ENCODE data around the gene RAD17.
"Not testable (repeated sequence)": the region's sequence is repeated elsewhere in the genome, so short reads cannot be mapped to it uniquely, and the experiment has no call there.

Gene RAD17

GRCh38 chr5:69369340-69370121 lies at the start of gene RAD17, which contains the start of the genes AK6 and TAF9:
TSS of gene RAD17 (plus strand) at chr5:69369818. CDS start at chr5:69372209, 2,391 bp downstream.
TSS of gene AK6 (minus strand) at chr5:69369520. CDS start at chr5:69369490, 30 bp downstream.
TSS of gene TAF9 (minus strand) at chr5:69369520. CDS start at chr5:69365737, 3,783 bp downstream.
- DNase-seq = peak; percentile 80

GRCh38 chr5:69326365-69326764 lies 43.3 kb upstream of the RAD17 start:
- no peak for DNase-seq

- DNase-seq = no peak
Measured at GRCh38 chr5:69329905-69330489, 39.6 kb upstream of the RAD17 start.

- peak; percentile 5 for DNase-seq
Measured at GRCh38 chr5:69331528-69332445, 37.8 kb upstream of the RAD17 start.

- DNase-seq = not testable (repeated sequence)
Measured at GRCh38 chr5:69333668-69334315, 35.8 kb upstream of the RAD17 start.

GRCh38 chr5:69334793-69335268 lies 34.8 kb upstream of the RAD17 start:
- DNase-seq = peak; percentile 55

- DNase-seq = no peak
Measured at GRCh38 chr5:69335341-69335935, 34.2 kb upstream of the RAD17 start.

- no peak for DNase-seq
Measured at GRCh38 chr5:69341520-69342161, 28.0 kb upstream of the RAD17 start.

- no peak for DNase-seq
Measured at GRCh38 chr5:69343083-69343482, 26.5 kb upstream of the RAD17 start.

- DNase-seq = no peak
Measured at GRCh38 chr5:69350664-69351063, 19.0 kb upstream of the RAD17 start.

- DNase-seq = no peak
Measured at GRCh38 chr5:69359699-69360098, 9.9 kb upstream of the RAD17 start.

- no peak for DNase-seq
Measured at GRCh38 chr5:69360442-69360841, 9.2 kb upstream of the RAD17 start.

- no peak for DNase-seq
Measured at GRCh38 chr5:69364414-69364813, 5.2 kb upstream of the RAD17 start.

GRCh38 chr5:69364850-69365249 lies 4.8 kb upstream of the RAD17 start:
- DNase-seq = no peak

- no peak for DNase-seq
Measured at GRCh38 chr5:69367697-69368279, 1.8 kb upstream of the RAD17 start.

- peak; percentile 25 for DNase-seq
Measured at GRCh38 chr5:69368458-69369339, 919 bp upstream of the RAD17 start.

GRCh38 chr5:69370335-69370734 lies 717 bp downstream of the RAD17 start:
- not testable (repeated sequence) for DNase-seq

GRCh38 chr5:69372394-69372793 lies 2.8 kb downstream of the RAD17 start:
- no peak for DNase-seq

- no peak for DNase-seq
Measured at GRCh38 chr5:69374911-69375446, 5.4 kb downstream of the RAD17 start.

GRCh38 chr5:69378376-69378775 lies 8.8 kb downstream of the RAD17 start:
- DNase-seq = no peak

All from NCI-H748 treated with DMSO at 0.1 percent for 48 hours (cell line).